Kidney (tissue), 14 donors: Measurements from ENCODE around the gene CD300E. TPM values are rescaled to one million over a fixed set of nuclear protein-coding genes. Genes with fewer than 3 reads are reported as not detected.

Experiments used
- DNase-seq, 5 donors: peaks; one replicate each; pipeline ENCODE4 v3.0.0-alpha.2; 2013 to 2020
- FAIRE-seq: peaks from 2 replicates; lab custom pipeline; 2012; peaks lifted over from hg19 to GRCh38; lab: Jason Lieb, UNC
- H3K27ac ChIP-seq, 2 donors: one replicate each; pipeline ENCODE4 v1.7.0; 2013; ENCODE audit warnings: low read depth in 2 of 2, low read length in 2 of 2, inconsistent platforms in 1 of 2
- H3K27me3 ChIP-seq: one replicate; pipeline ENCODE4 v1.7.1; 2013; ENCODE audit warnings: low read length, inconsistent platforms; ENCODE audit not compliant: control insufficient read depth, insufficient read depth
- H3K36me3 ChIP-seq, 3 donors: one replicate each; pipeline versions ENCODE4 v1.7.0 to v1.7.1; 2013; ENCODE audit warnings: low read length in 3 of 3, control low read depth in 1 of 3, inconsistent platforms in 1 of 3; ENCODE audit not compliant: insufficient read depth in 3 of 3, control insufficient read depth in 2 of 3
- H3K4me1 ChIP-seq, 3 donors: one replicate each; pipeline versions ENCODE4 v1.7.0 to v1.7.1; 2013; ENCODE audit warnings: low read length in 3 of 3, inconsistent platforms in 1 of 3, low read depth in 1 of 3; ENCODE audit not compliant: control insufficient read depth in 2 of 3, insufficient read depth in 2 of 3
- H3K4me3 ChIP-seq, 3 donors: one replicate each; pipeline versions ENCODE4 v1.7.0 to v1.8.1; 2013; ENCODE audit warnings: low read length in 3 of 3, control low read depth in 1 of 3, inconsistent platforms in 1 of 3
- H3K9ac ChIP-seq, 3 donors: one replicate each; pipeline versions ENCODE4 v1.7.0 to v1.7.1; 2013; ENCODE audit warnings: low read length in 3 of 3, control low read depth in 1 of 3, inconsistent platforms in 1 of 3
- H3K9me3 ChIP-seq, 3 donors: one replicate each; pipeline versions ENCODE4 v1.7.0 to v1.7.1; 2013; ENCODE audit warnings: low read length in 3 of 3, control low read depth in 1 of 3, inconsistent platforms in 1 of 3; ENCODE audit not compliant: control insufficient read depth in 2 of 3, insufficient read depth in 1 of 3
- CTCF ChIP-seq: IDR thresholded peaks from 3 replicates; pipeline ENCODE4 v1.5.1; 2012; ENCODE audit warnings: mild to moderate bottlenecking, moderate library complexity, borderline replicate concordance; ENCODE audit not compliant: insufficient read depth; ENCODE audit errors: extremely low read depth
- intact Hi-C: fragments of 100-400 bp; cut with DNase I; formaldehyde crosslinking; loops from one replicate; pipeline ENCODE4 v1.11.1; 2022
- polyA plus RNA-seq: library from polyadenylated mRNA; stranded (reverse); fragments of 350-450 nt; fragmentation: Illumina TruSeq; extraction: RNeasy Lipid Tissue Mini Kit (QIAGEN cat#74804); gene quantifications from one replicate; pipeline ENCODE4 v1.2.3, GENCODE V29; 2014; ENCODE audit warnings: low read depth, low replicate concordance; ENCODE audit not compliant: insufficient read depth
- total RNA-seq: library from RNA; stranded (reverse); fragmentation: NEBNext Ultra II Directional; extraction: Animal tissue kit (Norgen Biotek cat#: 25700); gene quantifications from one replicate; pipeline ENCODE4 v1.2.1, GENCODE V29; 2021
- donor health status: control.
- donor health status: control.
- donor health status: control.
- donor health status: control.
- donor health status: control.
- donor health status: DM: yes; HTN: yes; CAD: no.
- donor health status: Normal renal cell carcinoma (clear cell type).

The CD300E gene
- total and polyA plus RNA-seq, 2 donors from 2014 or later, result 0.39 to 2.5 TPM

GRCh38 chr17:74565126-74565525 is 58.4 kb downstream of the CD300E start:
- Histone ChIP-seq H3K27me3 (no peaks in the 10 kb centered on the region), H3K27ac (no peak overlapping the region), H3K4me1 (peaks cover 0 to 4% (median 0%) of the 10 kb centered on the region in 3 donors), H3K9ac (no peak overlapping the region), H3K9me3 (peaks cover 0 to 3% (median 0%) of the 10 kb centered on the region in 3 donors), H3K36me3 (no peaks in the 10 kb centered on the region), H3K4me3 (no peak overlapping the region)
- intact Hi-C loops, result no loop called here
- DNase-seq (no peak), FAIRE-seq (no peak)
- no peak for TF ChIP-seq CTCF

- intact Hi-C loops, result no loop called here
- FAIRE-seq, result no peak
- DNase-seq, result no peak
- Histone ChIP-seq H3K27me3 (no peaks in the 10 kb centered on the region), H3K36me3 (no peaks in the 10 kb centered on the region), H3K27ac (no peak overlapping the region), H3K4me1 (no peaks in the 10 kb centered on the region), H3K4me3 (no peak overlapping the region), H3K9me3 (no peaks in the 10 kb centered on the region), H3K9ac (no peak overlapping the region)
- no peak for TF ChIP-seq CTCF
Observed at GRCh38 chr17:74563358-74563757, 60.2 kb downstream of the CD300E start.

- DNase-seq, result no peak
- intact Hi-C loops, result no loop called here
- FAIRE-seq, result no peak
Observed at GRCh38 chr17:74561586-74561985, 62.0 kb downstream of the CD300E start.

More at GRCh38 chr17:74561586-74561985, 62.0 kb downstream of the CD300E start:
- TF ChIP-seq CTCF, result no peak
- no peak overlapping the region for H3K27ac ChIP-seq
- no peak overlapping the region for H3K4me3 ChIP-seq
- no peaks in the 10 kb centered on the region for H3K4me1 ChIP-seq
- no peaks in the 10 kb centered on the region for H3K36me3 ChIP-seq
- H3K9ac ChIP-seq, result no peak overlapping the region
- no peaks in the 10 kb centered on the region for H3K27me3 ChIP-seq
- no peaks in the 10 kb centered on the region for H3K9me3 ChIP-seq

Other genes starting within 250 kb of the CD300E start
- 358 TPM for gene GPRC5C, start 191.7 kb downstream of the CD300E start, total RNA-seq
- 242 TPM for gene GPRC5C, start 191.7 kb downstream of the CD300E start, polyA plus RNA-seq
- 8.2 TPM for gene CD300A, start 157.1 kb downstream of the CD300E start, total RNA-seq
- gene CD300A, start 157.1 kb downstream of the CD300E start, polyA plus RNA-seq, result 3.1 TPM
- gene CD300LB, start 92.3 kb downstream of the CD300E start, total RNA-seq, result 0.91 TPM
- not detected for gene CD300LB, start 92.3 kb downstream of the CD300E start, polyA plus RNA-seq
- 4.2 TPM for gene CD300C, start 77.6 kb downstream of the CD300E start, total RNA-seq
- 0.34 TPM for gene CD300C, start 77.6 kb downstream of the CD300E start, polyA plus RNA-seq
- 2.0 TPM for gene CD300H, start 56.2 kb downstream of the CD300E start, total RNA-seq
- gene CD300H, start 56.2 kb downstream of the CD300E start, polyA plus RNA-seq, result not detected
- not detected for gene CD300LD, start 31.5 kb downstream of the CD300E start, total RNA-seq
- gene CD300LD, start 31.5 kb downstream of the CD300E start, polyA plus RNA-seq, result not detected
- gene CD300LF, start 89.2 kb upstream of the CD300E start, total RNA-seq, result 3.1 TPM
- gene CD300LF, start 89.2 kb upstream of the CD300E start, polyA plus RNA-seq, result 0.49 TPM
- gene RAB37, start 113.5 kb upstream of the CD300E start, total RNA-seq, result 5.6 TPM
- gene RAB37, start 113.5 kb upstream of the CD300E start, polyA plus RNA-seq, result 1.7 TPM
- gene NHERF1, start 124.9 kb upstream of the CD300E start, total RNA-seq, result 71.3 TPM
- 448 TPM for gene NHERF1, start 124.9 kb upstream of the CD300E start, polyA plus RNA-seq
- gene NAT9, start 152.6 kb upstream of the CD300E start, total RNA-seq, result 41.5 TPM
- gene NAT9, start 152.6 kb upstream of the CD300E start, polyA plus RNA-seq, result 33.5 TPM
- 0.31 TPM for gene GRIN2C, start 236.1 kb upstream of the CD300E start, total RNA-seq
- gene GRIN2C, start 236.1 kb upstream of the CD300E start, polyA plus RNA-seq, result 0.15 TPM
- 9.0 TPM for gene FDXR, start 249.3 kb upstream of the CD300E start, total RNA-seq
- 15.2 TPM for gene FDXR, start 249.3 kb upstream of the CD300E start, polyA plus RNA-seq